GM21381 (cell line): ENCODE measurements around the gene COPS8.

Source experiments
- ATAC-seq: cut with Tn5 transposase; IDR thresholded peaks from one replicate; pipeline ENCODE4 v1.9.1; 2021; ENCODE audit warnings: mild to moderate bottlenecking, moderate library complexity; ENCODE audit not compliant: unreplicated experiment

COPS8 gene

GRCh38 chr2:237085248-237086221, at the start of gene COPS8:
Gene COPS8, plus strand, starts transcription at chr2:237085889. Its CDS starts 76 bp downstream, at chr2:237085965.
- peak; percentile 98 for ATAC-seq

- ATAC-seq, result no peak
These were observed 46.2 kb upstream of the COPS8 start for GRCh38 chr2:237039301-237040031.

- ATAC-seq, result no peak
These were observed 44.5 kb upstream of the COPS8 start for GRCh38 chr2:237041231-237041630.

- no peak for ATAC-seq
These were observed 43.6 kb upstream of the COPS8 start for GRCh38 chr2:237042101-237042500.

- no peak for ATAC-seq
These were observed 41.8 kb upstream of the COPS8 start for GRCh38 chr2:237043866-237044265.

- no peak for ATAC-seq
These were observed 41.4 kb upstream of the COPS8 start for GRCh38 chr2:237044281-237044680.

- ATAC-seq, result no peak
These were observed 40.2 kb upstream of the COPS8 start for GRCh38 chr2:237045449-237045848.

GRCh38 chr2:237048595-237048994, 37.1 kb upstream of the COPS8 start:
- no peak for ATAC-seq

GRCh38 chr2:237051861-237052260, 33.8 kb upstream of the COPS8 start:
- ATAC-seq, result no peak

- no peak for ATAC-seq
These were observed 32.6 kb upstream of the COPS8 start for GRCh38 chr2:237053066-237053465.

- ATAC-seq, result no peak
These were observed 30.1 kb upstream of the COPS8 start for GRCh38 chr2:237055386-237056100.

GRCh38 chr2:237056287-237056875, 29.3 kb upstream of the COPS8 start:
- ATAC-seq, result no peak

- ATAC-seq, result no peak
These were observed 28.6 kb upstream of the COPS8 start for GRCh38 chr2:237057107-237057506.

GRCh38 chr2:237057893-237058300, 27.8 kb upstream of the COPS8 start:
- ATAC-seq, result peak; percentile 79

- no peak for ATAC-seq
These were observed 27.3 kb upstream of the COPS8 start for GRCh38 chr2:237058423-237058822.

- peak; percentile 75 for ATAC-seq
These were observed 26.4 kb upstream of the COPS8 start for GRCh38 chr2:237059155-237059875.

- ATAC-seq, result no peak
These were observed 25.0 kb upstream of the COPS8 start for GRCh38 chr2:237060534-237061312.

- ATAC-seq, result no peak
These were observed 24.3 kb upstream of the COPS8 start for GRCh38 chr2:237061356-237061755.

- ATAC-seq, result no peak
These were observed 23.1 kb upstream of the COPS8 start for GRCh38 chr2:237062585-237062984.
